ENCODE data around the gene IRX5.

The IRX5 gene

GRCh38 chr16:54891346-54891745 lies 39.3 kb upstream of the IRX5 start:
- no peak for DNase-seq
- TF ChIP-seq CTCF (IDR thresholded peaks at IDR 0.05; ENCODE audit: low read depth, low read length, missing control alignments), result no peak
- H3K36me3 ChIP-seq (replicated peaks), result no peaks in the 10 kb centered on the region
- H3K4me3 ChIP-seq (ENCODE audit: low read depth, low read length), result no peak overlapping the region
- no peaks in the 10 kb centered on the region for H3K27me3 ChIP-seq (replicated peaks)
- H3K27ac ChIP-seq, result no peak overlapping the region
- in situ Hi-C loops (cut with HindIII; ENCODE audit: low pct_ligation_motif_present, low sequenced_read_pairs), result no loop called here

DNA sequence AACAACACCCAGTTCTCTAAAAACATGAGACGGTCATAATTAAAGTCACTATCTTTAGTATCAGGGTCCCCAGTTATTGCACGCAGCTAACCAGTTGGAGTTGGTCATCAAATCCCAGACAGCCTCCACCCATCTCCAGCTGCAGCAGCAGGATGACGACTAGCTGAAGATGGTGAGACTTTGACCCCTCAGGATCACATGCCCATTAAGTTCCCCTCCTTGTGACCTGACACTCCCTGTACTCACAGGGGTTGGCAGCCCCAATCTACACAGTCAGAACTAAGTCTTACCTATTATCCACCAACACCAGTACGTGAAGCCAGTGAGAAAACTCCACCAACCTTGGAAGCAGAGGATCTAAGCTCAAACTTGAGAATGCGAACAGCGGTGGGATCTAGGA lies 37.7 kb upstream of the IRX5 start:
- Histone ChIP-seq H3K27ac (no peak overlapping the region), H3K36me3 (replicated peaks) (no peaks in the 10 kb centered on the region), H3K27me3 (replicated peaks) (no peaks in the 10 kb centered on the region), H3K4me3 (ENCODE audit: low read depth, low read length) (no peak overlapping the region)
- in situ Hi-C loops (cut with HindIII; ENCODE audit: low pct_ligation_motif_present, low sequenced_read_pairs), result no loop called here
- no peak for TF ChIP-seq CTCF (IDR thresholded peaks at IDR 0.05; ENCODE audit: low read depth, low read length, missing control alignments)
- no peak for DNase-seq

DNA sequence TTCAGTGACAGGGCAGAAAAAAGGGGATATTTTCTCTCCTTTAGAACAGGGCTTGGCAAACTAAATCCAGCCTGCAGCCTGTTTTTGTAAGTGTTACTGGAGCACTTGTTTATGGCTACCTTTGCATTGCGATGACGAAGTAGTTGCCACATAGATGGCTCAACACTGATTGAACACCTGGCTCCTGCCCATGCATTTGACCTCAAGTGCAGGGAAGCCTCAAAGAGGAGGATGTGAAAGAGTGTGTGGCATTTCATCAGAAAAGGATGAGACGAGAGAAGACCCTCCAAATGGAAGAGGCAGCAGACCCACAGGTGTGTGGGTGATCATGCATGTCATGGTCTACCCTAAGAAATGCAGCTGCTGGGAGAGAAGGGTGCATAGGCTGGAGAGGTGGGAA lies 32.7 kb upstream of the IRX5 start:
- Histone ChIP-seq H3K36me3 (replicated peaks) (no peaks in the 10 kb centered on the region), H3K27me3 (replicated peaks) (no peaks in the 10 kb centered on the region), H3K27ac (no peak overlapping the region), H3K4me3 (ENCODE audit: low read depth, low read length) (no peak overlapping the region)
- no peak for DNase-seq
- TF ChIP-seq CTCF (IDR thresholded peaks at IDR 0.05; ENCODE audit: low read depth, low read length, missing control alignments), result no peak
- in situ Hi-C loops (cut with HindIII; ENCODE audit: low pct_ligation_motif_present, low sequenced_read_pairs), result no loop called here

- Histone ChIP-seq H3K36me3 (replicated peaks) (no peaks in the 10 kb centered on the region), H3K27ac (no peak overlapping the region), H3K4me3 (ENCODE audit: low read depth, low read length) (no peak overlapping the region), H3K27me3 (replicated peaks) (no peaks in the 10 kb centered on the region)
- no peak for TF ChIP-seq CTCF (IDR thresholded peaks at IDR 0.05; ENCODE audit: low read depth, low read length, missing control alignments)
- in situ Hi-C loops (cut with HindIII; ENCODE audit: low pct_ligation_motif_present, low sequenced_read_pairs), result no loop called here
- no peak for DNase-seq
Measured at GRCh38 chr16:54901606-54902005, 29.1 kb upstream of the IRX5 start.

- TF ChIP-seq CTCF (IDR thresholded peaks at IDR 0.05; ENCODE audit: low read depth, low read length, missing control alignments), result no peak
Measured at GRCh38 chr16:54903047-54903446, 27.6 kb upstream of the IRX5 start.

GRCh38 chr16:54911079-54911478 lies 19.6 kb upstream of the IRX5 start:
- DNase-seq, result no peak
- Histone ChIP-seq H3K27me3 (replicated peaks) (no peaks in the 10 kb centered on the region), H3K4me3 (ENCODE audit: low read depth, low read length) (no peak overlapping the region), H3K27ac (no peak overlapping the region), H3K36me3 (replicated peaks) (no peaks in the 10 kb centered on the region)
- no peak for TF ChIP-seq CTCF (IDR thresholded peaks at IDR 0.05; ENCODE audit: low read depth, low read length, missing control alignments)
- in situ Hi-C loops (cut with HindIII; ENCODE audit: low pct_ligation_motif_present, low sequenced_read_pairs), result no loop called here

More at GRCh38 chr16:54903047-54903446, 27.6 kb upstream of the IRX5 start:
- Histone ChIP-seq H3K27ac (no peak overlapping the region), H3K4me3 (ENCODE audit: low read depth, low read length) (no peak overlapping the region), H3K36me3 (replicated peaks) (no peaks in the 10 kb centered on the region), H3K27me3 (replicated peaks) (no peaks in the 10 kb centered on the region)
- no peak for DNase-seq
- in situ Hi-C loops (cut with HindIII; ENCODE audit: low pct_ligation_motif_present, low sequenced_read_pairs), result no loop called here

Data from brain microvascular endothelial cell (primary cell).